Stimulated activated CD4-positive, alpha-beta T cell treated with anti-CD3 and anti-CD28 coated beads, Interleukin-4, amount 100 ng/mL, for 1 hour (primary cell): Measurements from ENCODE around the gene NREP.
A peak's percentile ranks its signal among the peaks of the same experiment; 100 is the strongest.

Experiments
- DNase-seq: peaks from one replicate; pipeline ENCODE4 v3.0.0-alpha.2; 2020

The NREP gene

DNA sequence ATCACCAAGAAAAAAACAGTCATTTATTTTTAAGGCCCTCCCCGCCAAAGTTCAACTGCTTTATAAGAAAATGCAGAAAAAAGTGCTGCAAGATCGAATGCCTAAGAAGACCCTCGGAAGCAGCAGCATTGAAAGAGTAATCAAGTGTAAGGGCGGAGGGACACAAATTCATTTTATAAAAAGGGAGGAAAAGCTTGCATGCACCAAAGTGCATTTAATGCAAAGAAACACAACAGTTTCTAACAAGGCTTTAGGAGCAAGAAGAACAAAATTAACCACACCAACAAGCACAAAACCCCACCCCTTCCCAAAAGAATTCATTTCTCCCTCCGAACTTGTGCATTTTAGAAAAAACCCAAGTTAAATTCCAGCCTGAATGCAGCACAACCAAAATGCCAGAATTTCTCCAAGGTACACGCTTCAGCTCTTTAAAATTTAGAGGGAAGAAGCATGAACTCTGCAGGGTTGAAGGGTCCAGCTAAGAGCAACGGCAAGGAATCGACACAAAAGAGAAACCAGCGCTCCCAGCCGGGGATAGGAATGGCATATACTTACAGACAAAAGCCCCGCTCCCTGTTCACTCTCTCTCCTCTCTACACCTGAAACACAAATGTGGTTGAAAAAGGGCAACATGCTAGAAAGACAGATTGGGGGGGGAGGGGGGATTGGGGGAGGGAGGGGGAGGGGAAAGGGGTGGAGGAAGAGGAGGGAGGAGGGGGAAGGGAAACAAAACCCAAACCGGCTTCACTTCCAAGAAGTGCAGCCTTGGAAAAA lies at the start of gene NREP:
NREP (minus strand) TSS at position 614 of the 774 bp plus-strand sequence. CDS start 1,422 bp downstream, outside the sequence.
- peak; percentile 5 for DNase-seq

- no peak for DNase-seq
These were observed 49.8 kb upstream of the NREP start for GRCh38 chr5:111806753-111807152.

- DNase-seq: no peak
These were observed 49.2 kb upstream of the NREP start for GRCh38 chr5:111806156-111806555.

- no peak for DNase-seq
These were observed 48.1 kb upstream of the NREP start for GRCh38 chr5:111805071-111805470.

GRCh38 chr5:111800351-111800750 lies 43.4 kb upstream of the NREP start:
- DNase-seq: no peak

DNA sequence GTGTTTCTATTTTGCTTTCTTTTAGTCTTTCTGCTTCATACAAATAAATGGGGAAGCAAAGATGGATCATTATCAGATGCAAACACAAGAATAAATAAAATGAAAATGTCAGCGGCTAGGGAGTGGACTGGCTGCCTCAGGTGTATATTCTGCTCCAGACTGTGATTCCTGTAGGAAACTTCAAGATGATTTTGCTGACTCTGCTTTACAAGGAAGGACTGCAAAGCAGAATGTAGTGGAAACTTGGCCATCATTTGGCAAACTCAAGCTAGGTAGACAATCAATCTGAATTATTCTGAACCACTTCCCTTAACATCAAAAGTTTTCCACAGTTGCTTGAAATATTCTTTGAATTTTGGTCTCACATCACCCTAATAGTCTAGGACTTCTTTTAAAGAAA lies 38.1 kb upstream of the NREP start:
- DNase-seq: no peak

- DNase-seq: no peak
These were observed 35.6 kb upstream of the NREP start for GRCh38 chr5:111792471-111793058.

DNA sequence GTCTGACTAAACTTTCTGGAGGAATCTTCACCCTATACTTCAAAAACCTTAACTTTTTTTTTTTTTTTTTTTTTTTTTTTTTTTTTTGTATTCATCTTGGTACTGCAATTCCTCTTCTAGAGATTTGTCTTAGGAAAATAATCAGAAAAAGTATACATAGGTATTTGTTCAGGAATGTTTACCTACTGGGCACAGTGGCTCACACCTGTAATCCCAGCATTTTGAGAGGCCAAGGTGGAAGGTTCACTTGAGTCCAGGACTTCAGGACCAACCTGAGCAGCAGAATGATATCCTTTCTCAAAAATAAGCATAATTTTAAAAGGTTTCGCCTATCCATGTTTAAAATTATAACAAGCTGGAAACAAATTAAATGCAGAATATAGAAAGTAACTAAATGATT lies 33.3 kb upstream of the NREP start:
- DNase-seq: no peak

DNA sequence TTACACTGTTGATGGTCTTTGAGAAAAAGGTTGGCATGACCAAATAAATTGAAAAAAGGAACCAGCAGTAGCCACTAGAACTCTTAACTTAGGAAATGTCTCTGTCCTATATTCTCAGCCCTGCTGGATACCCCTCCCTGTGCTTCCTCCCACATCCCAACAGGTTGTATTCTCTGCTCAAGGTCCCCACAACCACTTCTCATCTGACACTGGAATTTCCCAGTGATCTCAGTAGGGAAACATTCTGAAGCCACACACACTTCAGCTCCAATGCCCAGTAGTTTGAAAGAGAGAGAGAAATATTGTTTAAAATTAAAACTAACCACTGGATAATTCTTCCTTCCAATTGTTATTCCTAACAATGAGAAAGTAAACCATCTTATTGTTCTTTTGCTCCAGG lies 30.0 kb upstream of the NREP start:
- no peak for DNase-seq

DNA sequence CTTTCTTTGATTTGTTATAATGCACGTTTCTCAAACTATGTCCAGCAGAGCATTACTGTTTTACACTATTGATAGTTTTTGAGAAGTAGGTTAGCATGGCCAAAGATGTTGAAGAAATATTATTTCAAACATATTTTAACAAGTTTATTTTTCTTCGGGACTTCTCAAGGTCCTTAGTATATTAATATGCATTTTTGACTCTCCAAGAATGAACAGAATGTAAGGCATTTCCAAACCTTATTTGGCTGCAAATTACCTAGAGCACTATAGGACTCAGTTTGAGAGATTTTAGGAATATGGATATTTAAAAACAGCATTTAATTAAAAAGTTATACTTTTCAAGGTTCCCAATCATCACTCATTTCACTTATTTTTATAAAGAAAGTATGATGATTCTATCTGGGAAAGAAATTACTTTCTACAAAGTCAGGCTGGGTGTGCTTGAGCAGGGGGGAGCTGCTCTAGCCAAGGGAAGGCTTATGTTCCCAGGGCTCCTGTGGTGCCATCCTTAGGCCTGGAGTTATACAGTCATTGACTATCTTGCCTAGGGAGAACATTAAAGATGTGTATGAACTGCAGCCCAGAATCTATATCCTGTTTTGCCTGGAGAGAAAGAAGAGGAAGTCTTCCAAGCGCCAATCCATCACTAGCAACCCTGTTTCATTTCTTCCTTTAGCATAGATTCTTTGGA lies 27.6 kb upstream of the NREP start:
- no peak for DNase-seq

- no peak for DNase-seq
These were observed 26.5 kb upstream of the NREP start for GRCh38 chr5:111783537-111783936.

GRCh38 chr5:111782216-111782615 lies 25.2 kb upstream of the NREP start:
- no peak for DNase-seq

- DNase-seq: no peak
These were observed 24.2 kb upstream of the NREP start for GRCh38 chr5:111781200-111781599.

- no peak for DNase-seq
These were observed 22.9 kb upstream of the NREP start for GRCh38 chr5:111779922-111780292.

GRCh38 chr5:111779260-111779921 lies 22.4 kb upstream of the NREP start:
- no peak for DNase-seq

- DNase-seq: no peak
These were observed 20.2 kb upstream of the NREP start for GRCh38 chr5:111776913-111777781.

GRCh38 chr5:111775224-111775623 lies 18.2 kb upstream of the NREP start:
- no peak for DNase-seq

GRCh38 chr5:111774525-111774924 lies 17.5 kb upstream of the NREP start:
- DNase-seq: no peak

DNA sequence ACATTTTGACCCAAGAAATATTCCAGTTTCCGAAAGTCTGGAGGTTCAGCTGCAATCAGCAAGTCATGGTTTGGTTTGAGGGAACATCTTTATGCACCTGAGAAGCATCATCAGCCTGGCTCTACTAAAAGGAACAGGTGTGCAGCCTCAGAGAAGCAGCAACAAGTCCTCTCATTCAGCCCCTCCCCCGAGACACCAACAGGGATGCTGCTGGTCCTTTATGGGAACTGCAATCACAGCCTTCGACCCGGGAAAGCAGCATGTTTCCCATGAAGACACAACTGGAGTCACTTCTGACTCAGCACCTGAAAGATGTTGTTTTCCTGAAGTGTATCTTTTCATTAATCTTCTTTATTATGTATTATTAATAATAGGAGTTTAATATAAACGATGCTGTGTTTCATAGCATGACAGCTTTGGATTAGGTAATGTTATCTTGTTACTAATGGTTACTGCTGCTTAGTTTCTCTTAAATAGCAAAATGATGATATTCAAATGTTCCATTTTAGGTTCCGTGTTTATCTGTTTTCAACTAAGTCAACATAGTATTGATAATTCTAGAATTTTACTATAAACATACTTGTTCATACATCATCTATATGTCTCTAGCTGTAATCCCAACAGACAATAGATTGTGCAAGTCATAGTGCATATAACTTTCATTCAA lies 15.6 kb upstream of the NREP start:
- no peak for DNase-seq

DNA sequence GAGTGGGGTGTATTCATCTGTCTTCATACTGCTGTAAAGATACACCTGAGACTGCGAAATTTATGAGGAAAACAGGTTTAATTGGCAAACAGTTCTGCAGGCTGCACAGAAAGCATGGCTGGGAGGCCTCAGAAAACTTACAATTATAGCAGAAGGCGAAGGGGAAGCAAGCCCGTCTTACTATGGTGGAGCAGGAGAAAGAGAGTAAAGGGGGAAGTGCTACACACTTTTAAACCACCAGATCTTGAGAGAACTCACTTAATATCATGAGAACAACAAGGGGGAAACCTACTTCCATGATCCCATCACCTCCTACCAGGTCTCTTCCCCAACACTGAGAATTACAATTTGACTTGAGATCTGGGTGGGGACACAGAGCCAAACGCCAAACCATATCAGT lies 12.5 kb upstream of the NREP start:
- no peak for DNase-seq

DNA sequence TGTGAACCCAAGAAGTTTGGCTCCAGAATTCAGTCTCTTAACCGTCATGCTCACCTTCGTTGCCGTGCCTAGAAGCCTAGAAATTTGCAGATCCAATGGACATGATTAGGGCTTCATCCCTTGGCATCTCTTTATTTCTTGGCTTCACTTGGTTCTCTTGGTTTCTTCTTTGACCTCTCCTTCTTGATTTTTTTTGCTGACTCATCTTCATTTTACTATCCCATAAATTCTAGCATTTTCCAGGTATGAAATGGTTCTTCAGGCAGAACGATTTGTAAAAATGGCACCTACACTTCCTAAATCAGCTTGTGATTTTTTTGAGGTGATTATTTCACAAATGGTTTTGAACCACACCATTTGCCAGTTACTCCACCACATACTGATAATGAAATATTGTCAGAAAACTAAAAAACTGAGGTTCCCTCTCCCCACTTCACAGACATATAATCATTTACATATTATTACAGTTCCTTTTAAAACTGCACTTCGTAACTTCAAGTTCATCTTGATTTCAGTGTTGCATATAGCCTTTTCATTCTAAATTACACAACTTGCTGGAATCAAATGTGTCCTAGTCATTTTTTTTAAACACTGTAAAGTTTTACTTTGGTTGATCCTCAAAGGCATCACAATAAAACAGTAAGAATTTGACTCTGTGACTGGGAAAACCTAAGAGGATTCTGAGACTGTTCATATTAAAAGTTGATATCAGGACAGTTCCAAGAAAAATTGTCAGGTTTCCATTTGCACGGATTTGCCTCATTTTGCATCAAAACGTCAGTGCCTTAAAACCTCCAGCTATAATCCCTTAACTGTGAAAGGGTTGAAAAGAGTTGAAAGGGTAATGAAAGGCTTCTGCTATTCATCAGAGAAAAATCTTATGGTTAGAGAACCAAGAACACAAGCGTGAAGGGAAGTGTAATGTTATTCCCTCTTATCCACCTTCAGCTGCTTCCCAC lies 8.9 kb upstream of the NREP start:
- DNase-seq: no peak
